Coronary artery (tissue), 2 donors: ENCODE measurements around the gene TMEM41A.

Experiments
- DNase-seq: peaks from one replicate; pipeline ENCODE4 v3.0.0-alpha.2; 2017; ENCODE audit warnings: low spot score
- H3K27ac ChIP-seq, 2 donors: fragments of 200-600 bp; sonication (generic); one replicate each; pipeline ENCODE4 v1.5.1; 2016 to 2019
- H3K4me3 ChIP-seq: fragments of 200-600 bp; sonication (generic); 2 replicates; pipeline ENCODE4 v1.5.1; 2016; ENCODE audit warnings: mild to moderate bottlenecking, moderate library complexity
- CTCF ChIP-seq: fragments of 200-600 bp; sonication (generic); IDR thresholded peaks from one replicate; pipeline ENCODE4 v1.5.1; 2019; ENCODE audit warnings: antibody characterized with exemption

The TMEM41A gene

DNA sequence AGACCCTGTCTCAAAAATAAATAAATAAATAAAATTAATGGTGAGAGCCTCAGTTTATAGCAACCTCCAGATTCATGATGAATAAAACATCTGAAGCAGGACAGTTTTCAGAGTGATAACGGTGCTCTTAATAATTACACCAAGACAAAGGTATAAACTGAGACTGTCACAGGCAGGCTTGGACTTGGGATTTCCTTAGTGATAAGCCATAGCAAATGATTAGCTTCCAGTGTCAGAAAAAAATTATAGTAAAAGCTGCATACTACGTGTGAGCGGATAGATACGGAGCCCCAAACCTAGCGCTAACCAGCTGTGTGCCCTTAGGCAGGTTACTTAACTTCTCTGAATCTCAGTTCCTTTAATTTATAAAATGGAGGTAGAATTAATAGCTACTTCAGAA, 32.0 kb upstream of the TMEM41A start:
- no peak for TF ChIP-seq CTCF
- no peak overlapping the region for H3K27ac ChIP-seq
- DNase-seq: no peak
- H3K4me3 ChIP-seq: no peak overlapping the region

DNA sequence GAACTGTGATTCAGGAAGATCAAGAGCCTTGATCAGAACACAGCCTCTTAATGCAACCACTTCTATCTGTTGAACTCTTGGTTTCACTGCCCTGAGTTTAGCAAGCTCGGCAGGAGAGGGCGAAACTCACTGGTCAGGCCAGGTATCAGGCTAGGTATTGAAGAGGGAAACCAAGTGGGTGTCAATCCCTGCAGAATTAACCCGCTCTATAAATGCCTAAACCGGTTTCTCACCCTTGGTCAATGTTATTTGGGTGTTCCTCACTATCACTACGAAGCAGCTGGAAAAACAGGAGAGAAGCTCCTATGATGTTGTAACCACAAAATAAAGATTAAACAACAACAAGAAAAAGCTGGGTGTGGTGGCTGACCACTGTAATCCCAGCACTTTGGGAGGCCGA, 29.7 kb upstream of the TMEM41A start:
- TF ChIP-seq CTCF: no peak
- H3K27ac ChIP-seq: no peak overlapping the region

DNA sequence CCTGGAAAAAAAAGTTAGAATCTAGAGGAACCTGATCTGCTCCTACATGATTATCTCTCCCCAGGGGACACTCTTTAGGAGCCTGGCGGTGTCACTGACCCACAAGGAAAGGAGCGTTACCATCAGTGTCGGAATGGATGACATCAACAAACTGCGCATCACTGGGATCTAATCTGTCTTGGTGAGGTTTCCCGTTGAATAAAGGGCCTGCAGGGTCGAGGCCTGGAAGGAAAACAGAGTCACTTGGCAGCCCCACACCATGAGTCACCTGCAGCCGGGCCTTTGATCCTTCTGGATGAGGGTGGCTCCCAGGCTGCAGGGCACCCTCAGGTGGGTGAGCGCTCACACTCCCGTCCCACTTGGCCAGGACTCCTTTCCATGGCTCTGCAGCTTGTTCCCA, 28.5 kb upstream of the TMEM41A start:
- no peak for TF ChIP-seq CTCF
- Histone ChIP-seq H3K27ac (no peak overlapping the region), H3K4me3 (no peak overlapping the region)
- no peak for DNase-seq

More for the DNA sequence above, 29.7 kb upstream of the TMEM41A start:
- H3K4me3 ChIP-seq: no peak overlapping the region
- no peak for DNase-seq

GRCh38 chr3:185526349-185526951, 27.6 kb upstream of the TMEM41A start:
- no peak for DNase-seq
- TF ChIP-seq CTCF: no peak
- no peak overlapping the region for H3K27ac ChIP-seq
- H3K4me3 ChIP-seq: no peak overlapping the region

DNA sequence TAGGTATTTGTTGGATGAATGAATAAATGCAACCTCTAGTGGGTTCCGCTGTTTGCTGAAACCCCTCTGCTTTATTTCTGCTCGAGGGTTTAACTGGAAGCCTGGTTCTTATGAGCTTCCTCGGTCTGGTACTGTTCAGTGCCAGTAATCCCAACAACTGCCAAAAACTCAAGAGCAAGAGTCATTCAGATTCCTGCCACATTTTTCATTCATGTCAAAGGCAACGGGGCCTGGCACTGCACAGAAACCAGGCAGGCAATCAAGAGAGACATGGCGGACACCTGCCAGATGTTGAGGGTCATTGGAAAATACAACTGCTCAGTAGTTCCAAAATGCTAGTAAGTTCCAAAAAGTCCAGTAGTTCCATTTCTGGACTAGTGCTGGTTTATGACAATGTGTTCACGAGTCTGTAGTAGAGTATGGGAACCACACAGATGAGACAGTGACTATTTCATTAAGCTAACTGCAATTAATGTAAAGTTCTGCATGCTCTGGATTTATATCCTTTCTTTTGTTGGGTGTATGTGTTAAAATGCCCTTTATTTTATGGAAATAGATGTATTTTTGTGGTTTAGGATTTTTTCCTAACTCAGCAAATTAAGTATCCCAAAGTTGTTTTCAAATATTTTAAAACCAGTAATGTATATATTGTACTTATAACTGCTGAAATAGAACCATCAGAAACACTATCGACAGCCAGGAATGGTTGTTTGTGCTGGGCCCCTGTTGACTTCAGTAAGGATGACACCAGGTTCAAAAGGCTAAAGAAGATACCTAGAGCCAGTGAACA, 22.7 kb upstream of the TMEM41A start:
- Histone ChIP-seq H3K27ac (no peak overlapping the region), H3K4me3 (no peak overlapping the region)
- DNase-seq: no peak
- TF ChIP-seq CTCF: no peak

DNA sequence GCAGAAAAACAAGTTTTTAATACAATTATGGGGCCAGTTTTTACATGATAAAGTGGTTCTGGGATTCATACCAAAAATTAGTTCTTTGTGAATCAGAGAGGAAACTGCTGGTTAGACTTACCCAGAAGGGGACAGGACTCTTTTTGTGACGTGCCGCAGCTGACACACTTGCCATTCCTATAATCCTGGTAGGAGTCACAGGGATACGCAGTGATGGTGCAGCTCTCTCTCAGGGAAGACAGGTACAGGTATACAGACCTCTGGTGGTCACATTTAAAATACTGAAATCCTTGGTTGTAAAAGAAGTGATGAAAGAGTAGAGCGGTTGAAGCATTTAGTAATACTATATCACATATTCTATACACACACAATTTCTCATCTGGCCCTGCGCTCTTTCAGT, 20.2 kb upstream of the TMEM41A start:
- Histone ChIP-seq H3K27ac (no peak overlapping the region), H3K4me3 (no peak overlapping the region)
- DNase-seq: no peak
- TF ChIP-seq CTCF: no peak
